H1 (cell line): ENCODE results near the gene LRG1. TPM values are rescaled to one million over a fixed set of nuclear protein-coding genes. Genes with fewer than 3 reads are reported as not detected.

Source experiments
- CTCF ChIA-PET: fragments of 300-600 bp; sonication (Branson Sonifier 250); formaldehyde crosslinking; loops from one replicate; lab custom pipeline; 2021; ENCODE audit not compliant: partially characterized antibody; lab: Charles Lee
- POLR2A ChIA-PET: fragments of 300-600 bp; sonication (Branson Sonifier 250); formaldehyde crosslinking; loops from one replicate; lab custom pipeline; 2021; ENCODE audit warnings: inconsistent platforms; ENCODE audit not compliant: partially characterized antibody; lab: Charles Lee
- DNase-seq, 2 experiments: peaks; one replicate each; pipeline versions ENCODE4 v3.0.0 to v3.0.0-alpha.2; 2010 to 2022; ENCODE audit warnings: low spot score in 2 of 2, low read depth in 1 of 2, mixed read lengths in 1 of 2
- FAIRE-seq: peaks from 2 replicates; lab custom pipeline; 2011; peaks lifted over from hg19 to GRCh38; lab: Jason Lieb, UNC
- H2AFZ ChIP-seq: 2 replicates; pipeline ENCODE4 v1.8.1; 2012; ENCODE audit warnings: low read length, inconsistent platforms
- H2AK5ac ChIP-seq: 2 replicates; pipeline ENCODE4 v1.6.1; 2013; ENCODE audit warnings: low read depth, low read length
- H2BK120ac ChIP-seq: replicated peaks from 2 replicates; pipeline ENCODE3; 2013; ENCODE audit warnings: low read depth, low read length, inconsistent platforms
- H2BK12ac ChIP-seq: 2 replicates; pipeline ENCODE4 v1.6.1; 2013; ENCODE audit warnings: low read depth, low read length
- H2BK15ac ChIP-seq: 2 replicates; pipeline ENCODE4 v1.6.1; 2013; ENCODE audit warnings: low read length
- H2BK20ac ChIP-seq: 2 replicates; pipeline ENCODE4 v1.6.1; 2013; ENCODE audit warnings: low read length
- H2BK5ac ChIP-seq: 2 replicates; pipeline ENCODE4 v1.6.1; 2013; ENCODE audit warnings: low read depth, low read length
- H3K14ac ChIP-seq: 2 replicates; pipeline ENCODE4 v1.6.1; 2013; ENCODE audit warnings: inconsistent platforms; ENCODE audit not compliant: insufficient read length
- H3K18ac ChIP-seq: 2 replicates; pipeline ENCODE4 v1.6.1; 2013; ENCODE audit warnings: low read length; ENCODE audit errors: extremely low read depth
- H3K23ac ChIP-seq: 2 replicates; pipeline ENCODE4 v1.6.1; 2013; ENCODE audit warnings: inconsistent platforms; ENCODE audit not compliant: insufficient read length
- H3K23me2 ChIP-seq: 2 replicates; pipeline ENCODE4 v1.6.1; 2013; ENCODE audit warnings: low read depth, low read length
- H3K27ac ChIP-seq: 2 replicates; pipeline ENCODE4 v1.6.1; 2011; ENCODE audit warnings: low read depth, low read length, inconsistent platforms
- H3K27me3 ChIP-seq, 4 experiments: replicated peaks in 1 of 4; 1 replicate in 1 of 4; 2 replicates in 3 of 4; pipeline versions ENCODE4 v1.6.1 to v1.8.1; 2011 to 2013; ENCODE audit warnings: low read length in 3 of 4, mild to moderate bottlenecking in 3 of 4, inconsistent platforms in 2 of 4, mixed read lengths in 2 of 4, moderate library complexity in 1 of 4; ENCODE audit not compliant: control insufficient read depth in 3 of 4, insufficient read depth in 3 of 4; ENCODE audit errors: extremely low read depth in 1 of 4
- H3K36me3 ChIP-seq, 4 experiments: 2 replicates each; pipeline versions ENCODE4 v1.6.1 to v1.8.1; 2011 to 2013; ENCODE audit warnings: mild to moderate bottlenecking in 4 of 4, low read length in 3 of 4, moderate library complexity in 2 of 4, control low read depth in 1 of 4, inconsistent platforms in 1 of 4; ENCODE audit not compliant: insufficient read depth in 4 of 4, control insufficient read depth in 2 of 4
- H3K4ac ChIP-seq: replicated peaks from 2 replicates; pipeline ENCODE3; 2013; ENCODE audit warnings: low read length, low read depth, mixed read lengths, inconsistent platforms; ENCODE audit not compliant: insufficient read length
- H3K4me1 ChIP-seq, 4 experiments: replicated peaks in 1 of 4; 1 replicate in 1 of 4; 2 replicates in 3 of 4; pipeline versions ENCODE4 v1.6.1 to v1.8.1; 2011 to 2013; ENCODE audit warnings: low read length in 3 of 4, inconsistent platforms in 2 of 4, mixed read lengths in 1 of 4; ENCODE audit not compliant: insufficient read depth in 4 of 4, control insufficient read depth in 3 of 4
- H3K4me2 ChIP-seq, 2 experiments: 2 replicates each; pipeline versions ENCODE4 v1.6.1 to v1.8.1; 2011 to 2013; ENCODE audit warnings: low read depth in 2 of 2, low read length in 2 of 2, control low read depth in 1 of 2, inconsistent platforms in 1 of 2, mild to moderate bottlenecking in 1 of 2; ENCODE audit not compliant: insufficient read depth in 1 of 2
- H3K4me3 ChIP-seq, 4 experiments: fragments of 200-600, 300-600 bp in 1 of 4; sonication (generic), shearing (Covaris generic), sonication (Bioruptor Twin) in 1 of 4; 2 replicates each; pipeline versions ENCODE4 v1.5.1 to v1.8.1; 2011 to 2016; ENCODE audit warnings: low read length in 4 of 4, low read depth in 3 of 4, control low read depth in 2 of 4, inconsistent platforms in 2 of 4, mild to moderate bottlenecking in 2 of 4, mixed read lengths in 1 of 4, moderate library complexity in 1 of 4; ENCODE audit not compliant: insufficient read depth in 2 of 4; ENCODE audit errors: extremely low read depth in 1 of 4
- H3K56ac ChIP-seq: replicated peaks from 2 replicates; pipeline ENCODE3; 2013; ENCODE audit warnings: low read depth, mild to moderate bottlenecking, mixed read lengths, low read length, inconsistent platforms; ENCODE audit not compliant: insufficient read length
- H3K79me1 ChIP-seq: 2 replicates; pipeline ENCODE4 v1.6.1; 2013; ENCODE audit warnings: low read depth, low read length, control low read depth
- H3K79me2 ChIP-seq, 2 experiments: 2 replicates each; pipeline versions ENCODE4 v1.6.1 to v1.8.1; 2012 to 2013; ENCODE audit warnings: low read length in 2 of 2, mild to moderate bottlenecking in 2 of 2, inconsistent platforms in 1 of 2; ENCODE audit not compliant: insufficient read depth in 2 of 2, control insufficient read depth in 1 of 2
- H3K9ac ChIP-seq, 4 experiments: replicated peaks in 1 of 4; 1 replicate in 1 of 4; 2 replicates in 3 of 4; pipeline versions ENCODE4 v1.6.1 to v1.8.1; 2011 to 2013; ENCODE audit warnings: low read depth in 3 of 4, low read length in 3 of 4, control low read depth in 2 of 4, mild to moderate bottlenecking in 2 of 4, moderate library complexity in 2 of 4, inconsistent platforms in 1 of 4; ENCODE audit errors: extremely low read depth in 1 of 4
- H3K9me3 ChIP-seq, 2 experiments: 2 replicates each; pipeline versions ENCODE4 v1.6.1 to v1.8.1; 2012 to 2013; ENCODE audit warnings: mild to moderate bottlenecking in 2 of 2, moderate library complexity in 2 of 2, control low read depth in 1 of 2, inconsistent platforms in 1 of 2, low read depth in 1 of 2, low read length in 1 of 2, mixed read lengths in 1 of 2; ENCODE audit not compliant: insufficient read depth in 2 of 2
- H4K20me1 ChIP-seq, 2 experiments: replicated peaks in 1 of 2; 2 replicates each; pipeline versions ENCODE3 to v1.8.1; 2011 to 2013; ENCODE audit warnings: inconsistent platforms in 2 of 2, low read length in 2 of 2, mild to moderate bottlenecking in 1 of 2; ENCODE audit not compliant: insufficient read depth in 2 of 2, control insufficient read depth in 1 of 2
- H4K5ac ChIP-seq: 2 replicates; pipeline ENCODE4 v1.6.1; 2013; ENCODE audit warnings: low read length, low read depth, mixed read lengths, inconsistent platforms; ENCODE audit not compliant: insufficient read length
- H4K8ac ChIP-seq: 2 replicates; pipeline ENCODE4 v1.8.0; 2013; ENCODE audit warnings: mild to moderate bottlenecking, moderate library complexity, low read length, inconsistent platforms; ENCODE audit not compliant: insufficient read depth; ENCODE audit errors: extremely low read depth
- H4K91ac ChIP-seq: replicated peaks from 2 replicates; pipeline ENCODE3; 2013; ENCODE audit warnings: low read length, mixed read lengths, inconsistent platforms; ENCODE audit not compliant: insufficient read length
- BRCA1 ChIP-seq: IDR thresholded peaks from 2 replicates; pipeline ENCODE4 v1.6.1; 2012; ENCODE audit warnings: low read depth, low read length, improper control_type of control experiment
- EP300 ChIP-seq, 2 experiments: IDR thresholded peaks; 1 replicate in 1 of 2; 2 replicates in 1 of 2; pipeline ENCODE4 v1.6.1; 2011 to 2012; ENCODE audit warnings: low read depth in 2 of 2, low read length in 2 of 2, mild to moderate bottlenecking in 2 of 2, borderline replicate concordance in 1 of 2, inconsistent platforms in 1 of 2, moderate library complexity in 1 of 2
- MAFK ChIP-seq: IDR thresholded peaks from 2 replicates; pipeline ENCODE4 v1.6.1; 2012; ENCODE audit warnings: low read depth, mild to moderate bottlenecking, improper control_type of control experiment, low read length
- RXRA ChIP-seq: IDR thresholded peaks from 2 replicates; pipeline ENCODE4 v1.6.1; 2011; ENCODE audit warnings: low read depth, mild to moderate bottlenecking, low read length, moderate library complexity; ENCODE audit not compliant: insufficient read depth
- SIRT6 ChIP-seq: IDR thresholded peaks from one replicate; pipeline ENCODE4 v1.7.1; 2012; ENCODE audit warnings: low read length, inconsistent platforms
- YY1 ChIP-seq: IDR thresholded peaks from 2 replicates; pipeline ENCODE4 v1.6.1; 2011; ENCODE audit warnings: low read depth, mild to moderate bottlenecking, low read length
- WGBS, 2 experiments: shearing (Covaris generic) in 1 of 2; methylation state at CpG; one replicate each; pipeline versions ENCODE4 v1.1.6 to v1.1.7; 2013 to 2015; ENCODE audit warnings: low lambda C conversion rate in 2 of 2, mixed read lengths in 2 of 2, inconsistent platforms in 1 of 2, low coverage in 1 of 2, missing lambda C conversion rate in 1 of 2; ENCODE audit not compliant: insufficient replicate concordance in 2 of 2, insufficient coverage in 1 of 2, insufficient read length in 1 of 2; ENCODE audit errors: extremely low coverage in 1 of 2, missing lambda C conversion rate in 1 of 2; 5-methylcytosine and 5-hydroxymethylcytosine counted together
- polyA plus RNA-seq, 7 experiments: library from polyadenylated mRNA; depleted of rRNA in 3 of 7; stranded (reverse) in 5 of 7; unstranded in 2 of 7; fragments of >200 nt in 5 of 7; fragments of 200-250 nt in 2 of 7; gene quantifications; 1 replicate in 5 of 7; 2 replicates in 1 of 7; 4 replicates in 1 of 7; pipeline versions ENCODE4 v1.2.1 to v1.2.3, GENCODE V29; 2011 to 2013; ENCODE audit warnings: missing spikeins in 2 of 7, mixed read lengths in 2 of 7
- total RNA-seq: library from RNA; stranded (reverse); fragmentation: NEBNext Ultra II Directional; extraction: Animal tissue kit (Norgen Biotek cat#: 25700); gene quantifications from 2 replicates; pipeline ENCODE4 v1.2.1, GENCODE V29; 2021
- TF ChIP-seq, protein P1 (sequence below), 3 experiments: IDR thresholded peaks; 1 replicate in 2 of 3; 2 replicates in 1 of 3; pipeline versions ENCODE4 v1.5.1 to v1.6.1; 2011; ENCODE audit warnings: low read length in 3 of 3, mild to moderate bottlenecking in 3 of 3, inconsistent platforms in 2 of 3, low read depth in 1 of 3, moderate library complexity in 1 of 3; ENCODE audit not compliant: insufficient read depth in 1 of 3; ENCODE audit errors: control extremely low read depth in 1 of 3

Gene LRG1
- total and polyA plus RNA-seq, 2 of the 8 experiments (the other 6 are each of a cell fraction or from before 2014, with no cell fraction given): 0.48 to 0.79 TPM

DNA sequence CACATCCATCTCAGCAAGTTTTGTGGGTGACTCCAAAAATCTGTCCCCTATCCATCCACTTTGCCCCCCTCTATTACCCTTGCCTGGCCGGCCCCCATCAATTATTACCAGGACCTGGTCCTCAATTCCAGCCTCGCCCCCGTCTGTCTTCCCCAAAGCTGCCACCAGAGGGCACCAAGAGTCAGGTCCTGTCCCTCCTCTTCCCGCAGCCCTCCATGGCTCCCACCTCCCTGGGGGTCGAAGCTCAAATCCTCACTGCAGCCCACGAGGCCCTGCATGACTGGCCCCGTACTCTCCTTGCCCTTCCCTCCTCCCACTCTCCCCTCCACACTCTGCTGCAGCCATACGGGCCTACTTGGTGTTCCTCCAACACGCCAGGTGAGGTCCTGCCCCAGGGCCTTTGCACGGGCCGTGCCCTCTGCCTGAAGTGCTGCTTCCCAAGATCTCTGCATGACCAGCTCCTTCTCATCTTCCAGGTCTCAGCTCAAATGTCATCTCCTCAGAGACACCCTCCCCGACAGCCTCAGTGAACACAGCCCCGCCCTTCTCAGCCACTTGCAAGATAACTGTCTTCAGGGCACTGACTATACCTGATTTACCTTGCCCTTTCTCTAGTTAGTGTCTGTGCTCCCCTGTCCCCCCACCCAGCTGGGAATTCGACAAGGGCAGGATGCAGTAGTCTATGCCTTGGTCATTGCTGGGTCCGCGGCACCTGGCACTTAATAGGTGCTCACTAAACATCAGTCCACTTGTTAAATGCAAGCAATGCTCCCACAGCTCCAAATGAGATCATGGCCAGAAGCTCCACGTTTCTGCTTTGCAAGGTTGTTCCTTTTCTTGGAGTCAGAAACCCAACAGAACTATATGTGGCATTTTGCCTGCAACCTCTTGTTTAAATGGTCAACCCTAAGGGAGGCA, 36.4 kb upstream of the LRG1 start:
- Histone ChIP-seq H3K23me2 (peaks cover 5% of the 10 kb centered on the region; the same call in 1 of the 2 replicates), H3K27me3 (no peaks in the 10 kb centered on the region), H4K20me1 (peaks cover 7 to 23% of the 10 kb centered on the region in 2 experiments), H3K4me3 (0 out of 8 replicates have a peak overlapping the region, but pooled peaks of 1 of the 4 experiments have one; percentile 36), H3K4ac (no peak overlapping the region), H4K8ac (peak overlapping the region; percentile 75; the same call in 1 of the 2 replicates), H3K79me2 (peaks cover 0 to 27% of the 10 kb centered on the region in 2 experiments; a peak in 1 of 4 replicates), H3K36me3 (no peaks in the 10 kb centered on the region; a peak in 1 of 8 replicates), H3K9me3 (no peaks in the 10 kb centered on the region), H3K14ac (no peak overlapping the region), H4K91ac (peak overlapping the region; percentile 59), H2AK5ac (no peak overlapping the region; the same call in 1 of the 2 replicates), H3K18ac (peak overlapping the region; percentile 26; the same call in 1 of the 2 replicates), H3K56ac (no peak overlapping the region), H3K27ac (no peak overlapping the region), H3K9ac (no peak overlapping the region), H2BK20ac (peak overlapping the region; percentile 62; the same call in 1 of the 2 replicates), H2BK12ac (peak overlapping the region; percentile 85), H3K79me1 (peaks cover 11% of the 10 kb centered on the region; the same call in 1 of the 2 replicates), H2BK120ac (no peak overlapping the region), H3K23ac (no peak overlapping the region), H2AFZ (no peak overlapping the region), H4K5ac (no peak overlapping the region), H2BK15ac (peak overlapping the region; percentile 31; the same call in 1 of the 2 replicates), H3K4me2 (peak overlapping the region in 1 of 2 experiments; percentile 61; a peak in 1 of 4 replicates), H3K4me1 (peaks cover 3 to 9% (median 7%) of the 10 kb centered on the region in 4 experiments), H2BK5ac (peak overlapping the region; percentile 54; the same call in 1 of the 2 replicates)
- POLR2A ChIA-PET: interaction anchor here (0.6 to 5.3 kb wide), 8 partner anchors 10 to 112 kb away, joined by 3 to 19 read pairs (median 4); no protein-coding TSS in a partner anchor
- DNase-seq (peak in 1 of 2 experiments; percentile 96), FAIRE-seq (no peak)
- WGBS, 2 experiments: 69% methylated on average over 17 of the region's 17 CpGs; no CpG with 5 or more reads in 1 of the 2 experiments
- CTCF ChIA-PET: interaction anchor here (0.8 to 14.7 kb wide), 25 partner anchors 8 to 255 kb away, joined by 3 to 316 read pairs (median 6); partner anchors contain the start of genes LRG1, SEMA6B and TICAM1
- TF ChIP-seq YY1: 0 out of 2 replicates have a peak, but pooled peaks have one; percentile 47
- no peak for TF ChIP-seq RXRA
- TF ChIP-seq MAFK: no peak
- TF ChIP-seq EP300 (IDR thresholded peaks at IDR 0.05; ENCODE audit: borderline replicate concordance in 1 of 2, low read depth in 2 of 2, low read length in 2 of 2): no peak
- no peak for TF ChIP-seq SIRT6
- no peak for TF ChIP-seq BRCA1
- TF ChIP-seq, protein P1, sequence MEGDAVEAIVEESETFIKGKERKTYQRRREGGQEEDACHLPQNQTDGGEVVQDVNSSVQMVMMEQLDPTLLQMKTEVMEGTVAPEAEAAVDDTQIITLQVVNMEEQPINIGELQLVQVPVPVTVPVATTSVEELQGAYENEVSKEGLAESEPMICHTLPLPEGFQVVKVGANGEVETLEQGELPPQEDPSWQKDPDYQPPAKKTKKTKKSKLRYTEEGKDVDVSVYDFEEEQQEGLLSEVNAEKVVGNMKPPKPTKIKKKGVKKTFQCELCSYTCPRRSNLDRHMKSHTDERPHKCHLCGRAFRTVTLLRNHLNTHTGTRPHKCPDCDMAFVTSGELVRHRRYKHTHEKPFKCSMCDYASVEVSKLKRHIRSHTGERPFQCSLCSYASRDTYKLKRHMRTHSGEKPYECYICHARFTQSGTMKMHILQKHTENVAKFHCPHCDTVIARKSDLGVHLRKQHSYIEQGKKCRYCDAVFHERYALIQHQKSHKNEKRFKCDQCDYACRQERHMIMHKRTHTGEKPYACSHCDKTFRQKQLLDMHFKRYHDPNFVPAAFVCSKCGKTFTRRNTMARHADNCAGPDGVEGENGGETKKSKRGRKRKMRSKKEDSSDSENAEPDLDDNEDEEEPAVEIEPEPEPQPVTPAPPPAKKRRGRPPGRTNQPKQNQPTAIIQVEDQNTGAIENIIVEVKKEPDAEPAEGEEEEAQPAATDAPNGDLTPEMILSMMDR (IDR thresholded peaks at IDR 0.05; ENCODE audit: control extremely low read depth in 1 of 3, insufficient read depth in 1 of 3, low read depth in 1 of 3, low read length in 3 of 3): peak; percentile 79 to 94 (median 88)
